Body of pancreas (tissue), 4 donors: ENCODE data around the gene IL1RL2. TPM values are rescaled to one million over a fixed set of nuclear protein-coding genes. Genes with fewer than 3 reads are reported as not detected.

Source experiments
- ATAC-seq: fragments of 150-250 bp; one replicate; pipeline ENCODE4 v1.9.1; 2016
- DNase-seq, 4 donors: peaks; one replicate each; pipeline ENCODE4 v3.0.0-alpha.2; 2019
- H3K27ac ChIP-seq, 4 donors: fragments of 200-600 bp; sonication (generic); 1 replicate in 3 of 4; 2 replicates in 1 of 4; pipeline versions ENCODE4 v1.5.1 to v1.6.1; 2016 to 2019; ENCODE audit warnings: mild to moderate bottlenecking in 1 of 4, mixed read lengths in 1 of 4, moderate library complexity in 1 of 4
- H3K27me3 ChIP-seq, 2 donors: fragments of 200-600 bp; sonication (generic); one replicate each; pipeline ENCODE4 v1.6.0; 2016; ENCODE audit warnings: mild to moderate bottlenecking in 1 of 2
- H3K36me3 ChIP-seq, 2 donors: fragments of 200-600 bp; sonication (generic); replicated peaks in 1 of 2; 2 replicates each; pipeline ENCODE4 v1.5.1; 2016; ENCODE audit warnings: low read depth in 2 of 2; ENCODE audit not compliant: insufficient read depth in 1 of 2
- H3K4me1 ChIP-seq: fragments of 200-600 bp; sonication (generic); one replicate; pipeline ENCODE4 v1.6.0; 2016
- H3K4me3 ChIP-seq, 2 donors: fragments of 200-600 bp; sonication (generic); 1 replicate in 1 of 2; 2 replicates in 1 of 2; pipeline ENCODE4 v1.5.1; 2016 to 2019
- H3K9me3 ChIP-seq, 3 donors: fragments of 200-600 bp; sonication (generic); 1 replicate in 2 of 3; 2 replicates in 1 of 3; pipeline ENCODE4 v1.5.1; 2016
- CTCF ChIP-seq, 7 experiments: fragments of 450-650 bp in 4 of 7; fragments of 200-600 bp in 3 of 7; sonication (generic) in 3 of 7; IDR thresholded peaks; one replicate each; pipeline ENCODE4 v1.5.1; 2016 to 2019; ENCODE audit warnings: antibody characterized with exemption in 7 of 7
- POLR2A ChIP-seq, 3 donors: fragments of 450-650 bp; IDR thresholded peaks; one replicate each; pipeline ENCODE4 v1.6.1; 2016; ENCODE audit warnings: antibody characterized with exemption in 3 of 3, mild to moderate bottlenecking in 2 of 3
- WGBS, 2 donors: methylation state at CpG; one replicate each; pipeline ENCODE4 v1.1.5; 2017; 5-methylcytosine and 5-hydroxymethylcytosine counted together
- intact Hi-C: fragments of 100-400 bp; cut with DNase I; formaldehyde crosslinking; loops from one replicate; pipeline ENCODE4 v1.15.1; 2023
- total RNA-seq, 2 donors: library from RNA; depleted of rRNA; stranded (reverse); fragments of >200 nt; gene quantifications; one replicate each; pipeline ENCODE4 v1.1.0, GENCODE V29; 2016

The IL1RL2 gene
- total RNA-seq, result under 1 TPM in 1 of 2 donors, not detected in 1; 0.52 TPM

GRCh38 chr2:102186791-102187495 is at the start of gene IL1RL2:
IL1RL2 (plus strand) TSS chr2:102187023; CDS start chr2:102187868, 845 bp downstream.
- ATAC-seq, result peak; percentile 36
- 74 to 77% methylated on average over 18 to 34 of the region's 36 CpGs for whole genome bisulfite sequencing, 2 donors
- no peaks in the 10 kb centered on the region for H3K36me3 ChIP-seq
- DNase-seq, result no peak
- H3K4me1 ChIP-seq, result peaks cover 8% of the 10 kb centered on the region
- no peak for TF ChIP-seq POLR2A (IDR thresholded peaks at IDR 0.05)
- TF ChIP-seq CTCF (IDR thresholded peaks at IDR 0.05), result no peak
- H3K4me3 ChIP-seq, result no peak within 1 kb of the TSS
- H3K27ac ChIP-seq, result peak within 1 kb of the TSS in 2 of 4 donors; percentile 16 to 39
- no peaks in the 10 kb centered on the region for H3K27me3 ChIP-seq
- H3K9me3 ChIP-seq, result no peaks in the 10 kb centered on the region
- intact Hi-C loops, result no loop called here

- Histone ChIP-seq H3K4me3 (no peak overlapping the region), H3K4me1 (peaks cover 13% of the 10 kb centered on the region), H3K9me3 (no peaks in the 10 kb centered on the region), H3K27ac (no peak overlapping the region), H3K36me3 (no peaks in the 10 kb centered on the region), H3K27me3 (no peaks in the 10 kb centered on the region)
- TF ChIP-seq CTCF (IDR thresholded peaks at IDR 0.05), result no peak
- no peak for TF ChIP-seq POLR2A (IDR thresholded peaks at IDR 0.05)
- DNase-seq (no peak), ATAC-seq (no peak)
- WGBS, 2 donors, result 88 to 98% methylated on average over 2 of the region's 2 CpGs
- intact Hi-C loops, result no loop called here
These were observed 49.7 kb upstream of the IL1RL2 start for GRCh38 chr2:102137138-102137537.

GRCh38 chr2:102138331-102138730 is 48.5 kb upstream of the IL1RL2 start:
- intact Hi-C loops, result no loop called here
- no peak overlapping the region for H3K4me3 ChIP-seq

GRCh38 chr2:102139851-102140250 is 47.0 kb upstream of the IL1RL2 start:
- intact Hi-C loops, result no loop called here
- H3K27me3 ChIP-seq, result no peaks in the 10 kb centered on the region
- H3K4me3 ChIP-seq, result no peak overlapping the region
- no peak overlapping the region for H3K27ac ChIP-seq
- 70 to 83% methylated on average over 1 of the region's 1 CpG for WGBS, 2 donors
- no peaks in the 10 kb centered on the region for H3K36me3 ChIP-seq
- ATAC-seq (no peak), DNase-seq (no peak)
- TF ChIP-seq CTCF (IDR thresholded peaks at IDR 0.05) (no peak), POLR2A (IDR thresholded peaks at IDR 0.05) (no peak)
- H3K9me3 ChIP-seq, result no peaks in the 10 kb centered on the region
- peaks cover 24% of the 10 kb centered on the region for H3K4me1 ChIP-seq

More at GRCh38 chr2:102138331-102138730, 48.5 kb upstream of the IL1RL2 start:
- Histone ChIP-seq H3K36me3 (no peaks in the 10 kb centered on the region), H3K27me3 (no peaks in the 10 kb centered on the region), H3K9me3 (no peaks in the 10 kb centered on the region), H3K27ac (no peak overlapping the region), H3K4me1 (peaks cover 13% of the 10 kb centered on the region)
- no peak for DNase-seq
- no peak for ATAC-seq
- 66 to 81% methylated on average over 4 of the region's 4 CpGs for whole genome bisulfite sequencing, 2 donors
- TF ChIP-seq POLR2A (IDR thresholded peaks at IDR 0.05), result no peak
- no peak for TF ChIP-seq CTCF (IDR thresholded peaks at IDR 0.05)

DNA sequence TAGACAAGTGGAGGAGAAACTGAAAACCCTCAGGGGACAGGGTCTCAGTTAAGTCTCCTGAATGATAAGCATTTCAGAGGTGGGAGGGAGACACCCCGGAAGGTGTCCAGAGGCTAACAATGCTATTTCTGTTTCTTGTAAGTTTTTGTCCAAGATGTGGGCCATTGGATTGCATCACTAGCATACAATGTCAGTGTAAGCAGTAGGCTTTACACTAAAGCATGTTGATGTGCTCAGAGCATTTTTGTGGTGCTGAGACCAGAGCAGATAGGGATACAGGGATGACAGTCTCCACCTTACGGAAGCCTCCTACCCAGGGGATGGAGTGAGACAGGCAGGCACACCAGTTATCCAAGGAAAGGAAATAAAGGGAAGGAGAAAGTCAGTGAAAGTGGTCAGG is 46.4 kb upstream of the IL1RL2 start:
- Histone ChIP-seq H3K27ac (peak overlapping the region in 1 of 4 donors; percentile 1), H3K9me3 (no peaks in the 10 kb centered on the region), H3K27me3 (no peaks in the 10 kb centered on the region), H3K4me1 (peaks cover 29% of the 10 kb centered on the region), H3K4me3 (no peak overlapping the region), H3K36me3 (no peaks in the 10 kb centered on the region)
- DNase-seq (no peak), ATAC-seq (no peak)
- no peak for TF ChIP-seq CTCF (IDR thresholded peaks at IDR 0.05)
- TF ChIP-seq POLR2A (IDR thresholded peaks at IDR 0.05), result no peak
- intact Hi-C loops, result no loop called here
- 91 to 100% methylated on average over 2 of the region's 2 CpGs for WGBS, 2 donors
